Measurements from ENCODE around the gene TEDC1.

DNA sequence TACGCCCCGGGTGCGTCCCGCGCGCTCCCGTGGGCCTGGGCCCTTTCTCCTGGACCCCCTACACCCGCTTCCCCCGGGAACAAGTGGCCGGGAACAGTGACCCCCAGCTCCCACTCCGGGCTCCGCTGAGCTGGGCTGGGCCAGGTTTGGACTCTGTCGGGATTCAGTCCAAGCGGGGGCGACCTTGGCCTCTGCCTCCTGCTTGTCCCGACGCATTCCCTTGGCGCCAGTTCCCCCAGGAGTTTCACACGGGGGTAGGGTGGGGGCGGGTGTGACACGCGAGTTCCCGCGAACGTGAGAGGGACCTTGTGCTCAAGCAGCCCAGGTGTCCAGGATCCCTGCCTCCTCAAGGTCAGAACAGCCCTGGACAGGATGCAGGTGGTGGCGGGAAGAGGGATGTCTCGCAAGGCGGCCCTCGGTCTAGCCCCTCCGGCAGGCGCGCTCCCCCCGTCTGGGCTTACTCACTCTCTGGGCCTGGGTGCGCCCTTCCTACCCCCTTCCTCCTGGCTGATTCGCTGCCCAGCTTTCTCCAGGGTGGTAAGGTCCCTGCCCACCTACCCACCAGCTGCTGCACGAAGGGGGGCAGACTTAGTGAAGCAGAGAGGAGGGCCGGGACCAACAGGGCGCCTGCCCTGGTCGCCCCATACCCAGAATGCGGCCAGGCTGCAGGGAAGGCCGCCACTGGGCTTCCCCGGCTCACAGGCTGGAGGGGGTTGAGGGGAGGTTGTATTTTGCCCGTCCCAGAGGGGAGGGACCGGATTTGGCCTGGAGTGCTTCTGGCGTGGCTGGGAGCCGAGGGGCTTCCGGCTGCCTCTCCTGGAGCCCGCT, 15.6 kb upstream of the TEDC1 start:
- TF ChIP-seq, protein P1, sequence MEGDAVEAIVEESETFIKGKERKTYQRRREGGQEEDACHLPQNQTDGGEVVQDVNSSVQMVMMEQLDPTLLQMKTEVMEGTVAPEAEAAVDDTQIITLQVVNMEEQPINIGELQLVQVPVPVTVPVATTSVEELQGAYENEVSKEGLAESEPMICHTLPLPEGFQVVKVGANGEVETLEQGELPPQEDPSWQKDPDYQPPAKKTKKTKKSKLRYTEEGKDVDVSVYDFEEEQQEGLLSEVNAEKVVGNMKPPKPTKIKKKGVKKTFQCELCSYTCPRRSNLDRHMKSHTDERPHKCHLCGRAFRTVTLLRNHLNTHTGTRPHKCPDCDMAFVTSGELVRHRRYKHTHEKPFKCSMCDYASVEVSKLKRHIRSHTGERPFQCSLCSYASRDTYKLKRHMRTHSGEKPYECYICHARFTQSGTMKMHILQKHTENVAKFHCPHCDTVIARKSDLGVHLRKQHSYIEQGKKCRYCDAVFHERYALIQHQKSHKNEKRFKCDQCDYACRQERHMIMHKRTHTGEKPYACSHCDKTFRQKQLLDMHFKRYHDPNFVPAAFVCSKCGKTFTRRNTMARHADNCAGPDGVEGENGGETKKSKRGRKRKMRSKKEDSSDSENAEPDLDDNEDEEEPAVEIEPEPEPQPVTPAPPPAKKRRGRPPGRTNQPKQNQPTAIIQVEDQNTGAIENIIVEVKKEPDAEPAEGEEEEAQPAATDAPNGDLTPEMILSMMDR (IDR thresholded peaks at IDR 0.05) = no peak
- peak in 2 of 3 donors; percentile 6 to 33 for TF ChIP-seq POLR2AphosphoS5 (IDR thresholded peaks at IDR 0.05)

Data from breast epithelium (tissue), 3 donors.